DMS 273 treated with DMSO at 0.1 percent for 48 hours (cell line): Measurements from ENCODE around the gene PTPN4.
A peak's percentile ranks its signal among the peaks of the same experiment; 100 is the strongest.

ENCODE experiments used
- DNase-seq: peaks from one replicate; lab custom pipeline; 2025; lab: John Stamatoyannopoulos, UW

The PTPN4 gene

DNA sequence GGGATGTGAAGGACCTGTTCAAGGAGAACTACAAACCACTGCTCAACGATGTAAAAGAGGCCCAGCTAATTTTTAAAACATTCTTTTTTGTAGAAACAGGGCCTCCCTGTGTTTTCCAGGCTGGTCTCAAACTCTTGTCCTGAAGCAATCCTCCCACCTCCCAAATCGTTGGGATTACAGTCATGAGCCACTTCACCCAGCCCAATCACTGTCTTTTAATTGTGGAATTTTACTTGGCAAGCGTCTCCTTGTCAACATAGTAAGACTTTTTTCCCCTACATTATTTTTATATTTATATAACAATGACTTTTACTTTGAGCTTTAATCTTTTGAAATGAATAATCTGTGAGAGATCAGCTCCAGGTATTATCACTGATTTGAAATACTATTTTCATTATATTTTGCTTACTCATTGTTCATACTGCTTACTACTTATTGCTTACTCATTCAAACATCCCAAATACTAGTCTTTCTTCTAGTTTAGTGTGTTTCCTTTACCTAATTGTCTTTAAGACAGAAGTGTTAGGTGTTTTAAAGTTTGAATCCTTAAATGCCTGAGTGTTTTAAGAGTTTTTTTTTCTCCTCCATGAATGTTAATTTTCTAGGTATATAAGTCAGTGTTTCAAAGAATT is 48.9 kb downstream of the PTPN4 start:
- no peak for DNase-seq

DNA sequence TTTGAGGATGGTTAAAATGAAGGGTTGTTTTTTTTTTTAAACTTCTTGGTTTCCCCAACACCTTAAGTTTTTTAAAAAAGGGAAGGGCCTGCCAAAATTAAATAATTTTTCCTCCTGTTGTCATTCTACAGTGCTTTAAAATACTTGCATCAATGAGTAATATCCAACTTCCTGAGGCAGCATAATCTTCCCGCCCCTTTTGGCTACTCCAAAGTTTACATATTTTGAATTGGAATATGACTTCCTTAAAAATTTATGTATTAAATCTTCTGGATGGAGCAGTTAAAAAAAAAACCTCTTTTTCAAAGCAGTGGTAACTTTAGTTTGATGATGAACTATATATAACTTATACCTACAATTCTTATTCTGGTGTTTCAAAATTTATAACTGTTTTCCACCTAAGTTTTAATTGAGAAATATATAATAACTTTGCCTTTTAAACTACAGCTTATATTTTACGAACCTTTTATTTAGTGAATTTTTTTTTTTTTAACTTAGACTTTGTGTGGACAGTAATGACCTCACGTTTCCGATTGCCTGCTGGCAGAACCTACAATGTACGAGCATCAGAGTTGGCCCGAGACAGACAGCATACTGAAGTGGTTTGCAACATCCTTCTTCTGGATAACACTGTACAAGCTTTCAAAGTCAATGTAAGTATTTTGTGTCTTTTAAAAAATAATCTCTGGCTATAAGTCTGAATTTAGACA is 49.8 kb downstream of the PTPN4 start:
- no peak for DNase-seq

DNA sequence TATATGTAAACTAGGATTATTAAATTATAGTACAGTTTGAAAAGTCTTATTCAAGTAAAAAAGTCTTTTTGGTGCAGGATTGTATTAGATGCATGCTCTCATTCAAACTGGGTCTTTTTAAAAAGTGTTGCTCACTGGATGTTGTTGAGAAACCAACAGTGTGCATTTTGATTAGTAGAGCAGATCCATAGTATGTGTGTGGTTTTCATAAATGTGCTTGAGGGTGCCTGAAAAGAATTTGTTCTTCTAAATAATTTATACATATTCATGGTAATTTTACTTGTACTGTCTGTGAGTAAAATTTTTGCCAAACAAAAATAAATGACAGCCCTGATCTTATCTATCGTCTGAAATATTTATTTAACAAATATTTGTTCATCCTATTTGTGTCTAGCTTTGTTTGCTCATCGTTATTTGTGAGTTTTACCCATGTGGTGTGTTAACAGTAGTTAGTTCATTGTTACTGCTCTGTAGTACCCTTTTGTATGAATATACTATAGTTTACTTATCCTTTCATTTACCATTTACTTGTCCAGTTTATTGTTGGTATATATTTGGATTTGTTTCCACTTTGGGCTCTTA is 50.4 kb downstream of the PTPN4 start:
- DNase-seq, result no peak

DNA sequence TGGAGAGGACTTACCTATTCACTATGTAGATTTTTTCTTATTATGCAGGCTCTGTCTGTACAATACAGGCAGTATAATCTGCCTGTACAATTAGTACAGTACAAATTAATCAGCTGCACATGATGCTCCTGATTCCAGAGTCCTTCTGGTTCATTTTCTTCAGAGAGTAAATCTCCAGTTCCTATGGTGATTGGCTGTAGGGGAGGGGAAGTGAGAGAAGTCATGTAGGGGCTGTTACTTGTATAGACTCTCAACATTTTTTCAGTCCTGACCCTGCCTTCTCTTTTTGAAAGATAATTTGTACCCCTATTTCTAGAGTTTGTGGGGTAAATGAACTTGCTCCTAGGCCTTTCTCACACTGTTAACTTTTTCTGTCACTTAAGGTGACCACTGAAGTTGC is 54.5 kb downstream of the PTPN4 start:
- no peak for DNase-seq

DNA sequence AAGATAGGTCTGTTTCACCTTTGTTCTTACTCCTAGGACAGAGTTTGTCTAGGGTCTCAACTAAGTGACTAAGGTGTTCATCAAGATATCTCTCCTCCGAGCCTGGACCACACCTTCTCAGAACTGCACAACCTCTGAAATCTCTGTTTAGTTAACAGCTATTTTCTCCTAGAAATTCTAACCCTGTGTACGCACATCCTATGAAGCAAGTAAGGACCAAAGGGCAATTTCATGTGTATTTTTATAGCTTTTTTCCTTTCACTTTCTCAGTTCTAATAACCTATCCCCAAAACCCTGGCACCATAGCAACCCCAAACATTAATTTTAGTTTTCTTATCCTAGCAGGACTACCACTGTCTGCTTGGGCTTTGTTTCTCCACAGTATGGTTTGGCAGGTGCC is 59.1 kb downstream of the PTPN4 start:
- DNase-seq, result no peak

DNA sequence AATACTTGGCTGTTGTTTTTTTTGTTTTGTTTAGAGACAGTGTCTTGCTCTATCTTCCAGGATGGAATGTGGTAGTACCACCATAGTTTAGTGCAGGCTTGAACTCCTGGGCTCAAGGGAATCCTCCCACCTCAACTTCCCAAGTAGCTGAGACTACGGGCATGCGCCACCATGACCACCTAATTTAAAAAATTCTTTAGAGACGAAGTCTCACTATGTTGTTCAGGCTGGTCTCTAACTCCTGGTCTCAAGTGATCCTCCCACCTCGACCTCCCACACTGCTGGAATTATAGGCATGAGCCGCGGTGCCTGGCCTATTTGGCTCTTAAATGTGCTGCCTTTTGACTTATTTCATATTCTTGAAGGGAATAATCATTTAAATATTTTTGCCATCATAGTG is 60.1 kb downstream of the PTPN4 start:
- DNase-seq, result no peak

DNA sequence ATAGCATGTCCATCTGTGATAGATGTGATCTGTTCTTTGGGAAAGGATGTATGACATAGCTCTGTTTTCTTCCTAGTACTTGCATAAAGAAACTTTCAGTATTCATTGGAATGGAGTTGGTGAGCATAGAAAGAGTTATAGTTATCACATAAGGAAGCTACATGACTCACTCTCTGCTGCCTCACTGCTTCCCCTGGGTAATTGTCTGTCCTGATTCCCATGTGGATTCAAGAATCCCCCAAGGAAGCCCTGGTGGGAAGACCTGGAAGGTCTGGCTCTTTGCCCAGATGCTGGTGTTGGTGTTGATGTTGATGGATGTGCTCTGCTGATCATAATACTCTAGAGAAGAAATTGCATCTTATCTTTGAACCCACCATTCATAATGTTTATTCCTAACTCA is 60.6 kb downstream of the PTPN4 start:
- DNase-seq, result peak; percentile 50

DNA sequence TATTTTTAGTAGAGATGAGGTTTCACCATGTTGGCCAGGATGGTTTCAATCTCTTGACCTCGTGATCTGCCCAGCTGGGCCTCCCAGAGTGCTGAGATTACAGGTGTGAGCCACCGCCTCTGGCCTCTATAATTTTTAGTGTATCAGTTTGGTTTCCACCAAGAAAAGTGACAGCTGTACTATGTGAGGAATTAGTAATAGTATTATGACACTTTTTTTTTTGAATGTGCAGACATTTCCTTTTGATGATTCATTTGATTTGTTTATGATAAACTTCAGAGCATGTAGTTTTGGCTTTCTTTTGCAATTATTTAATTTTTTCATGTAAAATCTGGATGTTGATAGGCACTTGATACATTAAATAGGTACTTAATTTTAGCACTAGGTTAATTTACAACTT is 61.5 kb downstream of the PTPN4 start:
- DNase-seq, result no peak

DNA sequence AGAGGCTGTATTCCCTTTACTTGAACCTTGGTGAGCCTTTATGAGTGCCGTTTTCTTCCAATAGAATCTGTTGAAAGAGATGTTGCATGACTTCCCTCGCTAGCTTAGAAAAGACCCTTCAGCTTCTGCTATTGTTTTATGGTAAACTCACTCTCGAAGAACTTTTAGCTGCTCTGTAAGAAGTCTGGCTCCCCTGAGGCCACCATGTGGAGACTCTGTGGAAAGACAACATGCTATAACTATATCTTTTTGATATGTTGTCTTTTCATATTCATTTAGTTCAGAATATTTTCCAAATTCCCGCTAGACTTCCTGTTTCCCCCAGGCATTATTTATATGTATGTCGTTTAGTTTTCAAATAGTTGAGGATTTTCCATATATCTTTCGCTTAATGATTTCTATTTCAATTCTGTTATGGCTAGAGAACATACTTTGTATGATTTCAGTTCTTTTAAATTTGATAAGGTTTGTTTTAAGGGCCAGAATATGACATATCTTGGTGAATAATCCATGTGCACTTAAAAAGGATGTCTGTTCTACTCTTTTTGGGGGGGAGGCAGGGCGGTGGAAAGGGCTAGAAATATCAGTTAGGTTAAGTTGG is 64.1 kb downstream of the PTPN4 start:
- no peak for DNase-seq

DNA sequence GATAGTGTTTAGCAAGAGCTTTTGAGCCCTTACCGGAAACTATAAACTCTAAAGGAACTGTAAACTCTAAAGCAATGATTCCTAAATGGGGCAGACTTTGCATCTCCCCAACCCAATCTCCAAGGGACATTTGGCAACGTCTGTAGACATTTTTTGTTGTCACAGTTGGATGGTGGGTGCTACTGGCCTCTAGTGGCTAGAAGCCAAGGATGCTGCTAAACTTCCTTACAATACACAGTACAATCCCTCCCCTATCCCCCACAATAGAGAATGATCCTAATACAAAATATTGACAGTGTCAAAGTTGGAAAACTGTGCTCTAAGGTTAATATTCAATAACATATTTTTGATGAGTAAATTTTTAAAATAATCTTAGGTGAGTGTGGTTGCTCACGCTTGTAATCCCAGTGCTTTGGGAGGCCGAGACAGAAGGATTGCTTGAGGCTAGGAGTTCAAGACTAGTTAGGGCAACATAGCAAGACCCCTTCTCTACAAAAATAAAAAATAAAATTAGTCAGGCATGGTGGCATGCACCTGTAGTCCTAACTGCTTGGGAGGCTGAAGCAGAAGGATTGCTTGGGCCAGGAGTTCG is 66.7 kb downstream of the PTPN4 start:
- peak; percentile 16 for DNase-seq

DNA sequence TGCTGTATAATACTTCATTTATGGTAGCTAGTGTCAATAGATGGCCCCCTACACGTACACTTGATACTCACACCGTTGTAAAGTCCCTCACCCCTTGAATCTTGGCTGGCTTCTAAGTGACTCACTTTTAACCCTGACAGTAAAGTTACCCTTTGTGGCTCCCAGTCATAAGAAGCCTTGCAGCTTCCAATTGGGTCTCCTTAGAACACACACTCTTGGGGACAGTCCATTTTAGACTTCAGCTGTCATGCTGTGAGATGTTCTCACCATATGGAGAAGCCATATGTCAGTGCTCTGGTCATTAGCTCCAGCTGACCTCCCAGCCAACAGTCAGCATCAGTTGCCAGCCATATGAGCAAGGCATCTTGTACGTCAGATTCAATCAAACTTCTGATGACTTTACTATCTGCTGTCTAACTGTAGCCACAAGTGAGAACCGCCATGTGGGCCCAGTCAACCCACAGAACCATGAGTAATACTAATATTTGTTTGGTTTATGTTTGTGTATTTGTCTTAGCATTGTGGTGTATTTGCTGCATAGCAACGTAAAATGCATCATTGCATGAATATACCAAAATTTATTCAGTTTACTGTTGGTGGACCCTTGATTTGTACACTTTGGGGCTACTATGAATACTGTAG is 68.3 kb downstream of the PTPN4 start:
- peak; percentile 76 for DNase-seq

DNA sequence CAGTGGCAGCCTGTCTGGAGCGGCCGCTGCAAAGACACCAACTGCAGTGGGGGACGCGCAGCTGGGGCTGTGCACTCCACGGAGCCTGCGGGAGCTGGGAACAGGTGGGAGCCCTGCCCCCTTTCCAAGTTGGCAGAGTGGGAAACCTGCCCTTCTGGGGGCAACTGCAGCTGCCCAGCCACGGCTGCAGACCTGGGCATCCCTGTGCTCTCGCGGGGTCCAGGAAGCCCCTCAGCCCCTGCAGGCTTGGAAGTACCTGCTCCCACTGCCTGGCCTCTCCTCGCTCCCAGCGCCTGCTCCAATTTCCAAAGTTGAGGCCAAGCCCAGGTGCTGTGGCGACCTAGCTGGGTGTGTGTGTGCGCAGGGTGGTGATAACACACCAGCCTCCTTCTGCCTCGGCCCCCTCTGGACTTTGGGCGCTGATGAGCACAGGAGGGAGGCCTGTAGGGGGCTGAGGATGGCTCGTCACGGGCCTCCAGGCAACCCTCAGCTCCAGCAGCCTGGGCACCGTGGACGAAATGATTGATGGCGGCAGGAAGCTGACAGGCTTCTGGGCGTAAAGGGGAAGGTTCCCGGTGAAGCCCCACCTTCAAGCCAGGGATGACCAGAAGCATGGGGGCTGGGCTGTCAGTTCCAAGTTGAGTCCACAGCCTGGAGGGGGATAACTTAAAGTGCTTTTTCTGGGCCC is 76.9 kb downstream of the PTPN4 start:
- no peak for DNase-seq

DNA sequence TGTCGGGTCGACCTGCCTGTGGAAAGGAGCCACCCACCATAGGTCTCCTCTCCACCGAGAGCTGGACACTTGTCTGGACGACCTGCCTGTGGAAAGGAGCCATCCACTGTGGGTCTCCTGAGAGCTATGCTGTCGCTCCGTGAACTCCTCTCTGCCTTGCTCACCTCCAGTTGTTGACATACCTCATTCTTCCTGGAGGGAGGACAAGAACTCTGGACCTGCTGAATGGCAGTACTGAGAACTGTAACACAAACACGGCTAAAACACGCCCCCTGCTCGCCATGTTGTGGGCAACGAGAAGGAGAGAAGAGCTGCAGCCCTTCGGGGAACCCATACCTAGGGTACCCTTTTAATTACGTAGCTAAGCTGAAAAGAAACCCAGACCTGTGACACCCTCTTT is 77.6 kb downstream of the PTPN4 start:
- no peak for DNase-seq

DNA sequence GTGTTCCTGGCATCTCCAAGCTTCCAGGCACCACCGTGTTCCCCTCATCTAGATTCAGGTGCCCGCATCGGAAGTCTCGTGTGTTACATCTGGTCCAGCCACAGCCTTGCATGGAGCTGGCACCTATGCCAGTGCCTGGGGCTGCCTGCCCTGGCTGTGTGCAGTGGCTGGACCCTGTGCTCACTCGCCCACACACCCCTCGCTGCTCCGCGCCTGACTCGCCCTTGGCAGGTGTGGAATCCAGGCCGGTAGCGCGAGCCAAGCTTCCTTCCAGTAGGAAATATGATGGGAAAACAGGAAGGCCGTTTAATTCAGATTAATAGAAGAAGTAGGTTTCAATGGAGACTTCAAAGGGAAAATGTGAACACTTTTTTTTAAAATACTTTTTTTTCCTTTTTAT is 78.0 kb downstream of the PTPN4 start:
- no peak for DNase-seq

DNA sequence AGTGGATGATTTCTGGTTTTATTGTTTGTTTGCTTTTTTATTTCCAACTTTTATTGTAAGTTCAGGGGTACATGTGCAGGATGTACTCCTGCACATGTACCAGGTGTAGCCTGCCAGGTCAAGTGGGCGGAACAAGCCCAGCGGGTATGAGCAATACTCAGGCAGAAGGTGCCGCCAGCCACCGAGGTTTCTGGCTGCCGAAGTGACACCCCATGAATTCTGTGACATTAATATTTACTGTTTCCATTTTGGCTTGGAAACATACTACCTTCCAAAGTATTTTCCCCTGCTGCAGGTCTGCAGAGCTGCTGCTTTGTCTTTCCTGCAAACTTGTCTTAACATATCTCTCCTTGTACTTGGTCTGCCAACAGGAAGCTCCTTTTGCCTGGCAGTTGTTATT is 78.5 kb downstream of the PTPN4 start:
- no peak for DNase-seq

DNA sequence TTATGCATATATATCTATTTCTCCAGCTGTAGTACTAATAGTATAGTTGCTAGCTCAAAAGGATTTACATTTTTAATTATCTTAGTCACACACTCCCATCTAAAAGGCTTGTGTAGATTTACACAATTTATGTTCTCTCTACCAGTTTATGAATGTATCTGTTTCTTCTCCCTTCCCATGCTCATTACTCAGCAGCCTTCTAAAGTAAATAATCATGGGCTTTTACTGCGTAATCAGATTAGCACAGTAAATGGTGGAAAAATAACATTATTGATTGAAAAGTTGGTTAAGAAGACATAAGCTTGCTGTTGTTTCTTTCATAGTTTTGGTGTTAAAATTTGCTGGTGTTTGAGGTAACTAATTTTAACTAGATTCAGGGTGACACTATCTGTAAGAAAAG is 81.8 kb downstream of the PTPN4 start:
- DNase-seq, result no peak

DNA sequence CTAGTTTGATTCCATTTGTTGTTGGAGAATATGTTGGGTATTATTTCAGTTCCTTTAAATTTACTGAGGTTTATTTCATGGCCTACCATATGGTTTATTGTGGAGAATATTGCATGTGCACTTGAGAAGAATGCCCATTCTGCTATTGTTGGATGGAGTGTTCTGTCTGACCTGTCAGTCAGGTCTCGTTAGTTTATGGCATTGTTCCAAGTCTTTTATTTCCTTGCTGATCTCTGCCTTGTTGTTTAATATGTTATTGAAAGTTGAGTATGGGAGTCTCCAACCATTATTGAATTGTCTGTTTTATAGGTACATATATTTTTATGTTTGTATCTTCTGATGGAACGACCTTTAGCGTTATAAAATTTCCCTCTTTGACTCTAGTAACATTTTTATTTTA is 86.3 kb downstream of the PTPN4 start:
- DNase-seq, result no peak

DNA sequence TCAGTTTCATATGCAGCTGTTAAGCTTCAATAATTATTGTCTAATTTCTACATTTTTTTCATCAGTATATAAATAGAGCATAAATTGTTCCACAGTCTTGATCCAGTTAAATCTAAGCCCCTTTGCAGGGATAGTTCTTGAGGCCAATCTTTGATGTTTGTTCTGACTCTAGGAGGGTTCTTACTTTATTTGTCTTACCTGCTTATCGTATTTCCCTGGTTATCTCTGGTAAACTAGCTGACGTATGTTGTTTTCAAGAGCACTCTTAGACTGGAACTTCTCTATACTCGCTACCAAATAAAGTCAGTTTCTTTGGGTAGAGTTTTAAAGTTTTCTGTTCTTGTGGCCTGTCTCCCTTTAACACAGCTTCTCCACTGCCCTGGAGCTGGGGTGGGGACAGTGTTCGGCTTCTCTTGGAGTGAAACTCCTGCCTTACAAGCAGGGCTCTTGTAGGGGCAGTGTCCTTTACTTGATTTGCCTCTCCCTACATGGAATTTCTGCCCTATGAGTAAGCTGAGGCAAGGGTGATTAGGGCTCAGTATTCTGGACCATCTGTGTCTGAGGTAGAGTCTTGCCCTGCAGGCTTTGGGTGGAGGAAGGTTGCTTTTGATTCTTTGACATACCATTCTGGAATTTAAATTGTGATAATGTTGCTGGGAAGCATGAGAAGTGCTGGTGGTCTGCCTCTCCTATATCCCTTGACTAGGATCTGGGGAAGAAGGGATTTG is 90.3 kb downstream of the PTPN4 start:
- no peak for DNase-seq

DNA sequence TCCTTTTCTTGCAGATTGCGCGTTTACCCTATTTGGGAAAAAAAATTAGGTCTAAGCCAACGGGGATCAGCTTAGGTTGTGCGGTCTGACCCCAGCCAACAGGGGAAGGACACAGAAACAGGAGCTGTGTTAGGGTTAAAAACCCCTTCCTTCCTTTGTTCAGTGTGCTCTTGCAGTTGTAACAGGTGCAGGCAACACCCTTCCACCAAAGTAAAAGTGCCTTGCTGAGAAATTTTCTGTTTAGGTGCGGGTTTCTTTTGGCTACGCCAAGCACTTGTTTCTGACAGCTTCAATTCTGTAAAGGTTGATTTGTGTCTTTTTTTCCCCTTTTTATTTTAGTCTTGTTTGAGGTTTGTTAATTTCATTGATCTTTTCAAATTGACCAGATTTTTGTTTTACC is 92.5 kb downstream of the PTPN4 start:
- no peak for DNase-seq

DNA sequence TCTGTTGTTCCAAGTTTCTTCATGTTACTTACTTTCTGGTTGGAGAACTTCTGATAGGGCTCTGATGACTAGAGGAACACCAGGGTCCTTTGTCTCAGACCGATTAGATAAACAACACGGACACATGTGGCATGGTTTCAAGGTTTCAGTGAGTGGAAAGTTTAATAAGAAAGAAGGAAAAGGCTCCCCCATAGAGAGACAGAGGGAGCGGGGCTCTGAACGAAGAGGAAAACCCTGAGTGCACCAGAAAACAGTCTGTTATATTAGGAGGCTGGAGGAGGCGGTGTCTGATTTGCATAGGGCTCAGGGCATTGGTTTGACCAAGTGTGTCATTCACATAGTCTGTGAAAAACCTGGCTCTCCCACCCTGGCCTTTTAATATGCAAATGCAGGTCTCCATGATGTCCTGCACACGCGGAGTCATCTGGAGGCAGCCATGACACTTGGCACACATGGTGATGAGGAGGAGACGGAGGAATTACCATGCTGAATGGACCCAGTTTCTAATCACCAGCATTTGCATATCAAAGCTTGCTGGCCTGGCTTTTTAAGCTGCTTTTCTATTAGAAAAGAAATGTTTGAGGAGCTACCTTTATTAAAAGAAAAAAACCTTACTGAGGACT is 94.2 kb downstream of the PTPN4 start:
- no peak for DNase-seq

DNA sequence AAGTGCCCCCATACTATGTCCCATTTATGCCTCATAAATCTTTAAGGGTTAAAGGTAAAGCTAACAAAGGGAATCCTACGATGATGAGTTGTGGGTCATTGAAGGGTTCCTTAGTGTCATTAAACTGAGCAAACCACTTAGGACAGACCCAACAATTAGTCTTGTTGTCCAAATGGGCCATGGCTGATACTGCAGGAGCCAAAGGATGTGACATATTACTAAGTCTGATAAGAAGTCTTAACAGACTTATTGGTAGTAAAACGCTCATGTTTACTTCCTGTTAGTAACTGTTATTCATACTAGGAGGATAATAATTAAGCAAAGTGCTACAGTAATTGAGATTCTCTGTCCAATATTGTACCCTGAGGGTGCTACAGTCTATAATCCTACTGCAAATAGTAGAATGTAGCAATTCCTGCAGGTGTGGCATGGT is 96.8 kb downstream of the PTPN4 start:
- no peak for DNase-seq
